Adrenal gland (tissue), 5 donors: Measurements from ENCODE around the gene HHIPL1.

Experiments used
- POLR2A ChIP-seq, 2 donors: fragments of 450-650 bp; IDR thresholded peaks; one replicate each; pipeline ENCODE4 v1.6.1; 2017; ENCODE audit warnings: antibody characterized with exemption in 2 of 2, mild to moderate bottlenecking in 2 of 2, moderate library complexity in 1 of 2
- TF ChIP-seq, protein P1 (sequence below), 6 experiments: fragments of 450-650 bp in 4 of 6; fragments of 200-600 bp in 2 of 6; sonication (generic) in 1 of 6; IDR thresholded peaks; 1 replicate in 5 of 6; 2 replicates in 1 of 6; pipeline versions ENCODE4 v1.5.1 to v1.8.0; 2016 to 2021; ENCODE audit warnings: antibody characterized with exemption in 6 of 6, mild to moderate bottlenecking in 2 of 6, moderate library complexity in 1 of 6
- donor health status: DM: no; HTN: no; CAD: no.

- TF ChIP-seq, protein P1, sequence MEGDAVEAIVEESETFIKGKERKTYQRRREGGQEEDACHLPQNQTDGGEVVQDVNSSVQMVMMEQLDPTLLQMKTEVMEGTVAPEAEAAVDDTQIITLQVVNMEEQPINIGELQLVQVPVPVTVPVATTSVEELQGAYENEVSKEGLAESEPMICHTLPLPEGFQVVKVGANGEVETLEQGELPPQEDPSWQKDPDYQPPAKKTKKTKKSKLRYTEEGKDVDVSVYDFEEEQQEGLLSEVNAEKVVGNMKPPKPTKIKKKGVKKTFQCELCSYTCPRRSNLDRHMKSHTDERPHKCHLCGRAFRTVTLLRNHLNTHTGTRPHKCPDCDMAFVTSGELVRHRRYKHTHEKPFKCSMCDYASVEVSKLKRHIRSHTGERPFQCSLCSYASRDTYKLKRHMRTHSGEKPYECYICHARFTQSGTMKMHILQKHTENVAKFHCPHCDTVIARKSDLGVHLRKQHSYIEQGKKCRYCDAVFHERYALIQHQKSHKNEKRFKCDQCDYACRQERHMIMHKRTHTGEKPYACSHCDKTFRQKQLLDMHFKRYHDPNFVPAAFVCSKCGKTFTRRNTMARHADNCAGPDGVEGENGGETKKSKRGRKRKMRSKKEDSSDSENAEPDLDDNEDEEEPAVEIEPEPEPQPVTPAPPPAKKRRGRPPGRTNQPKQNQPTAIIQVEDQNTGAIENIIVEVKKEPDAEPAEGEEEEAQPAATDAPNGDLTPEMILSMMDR (IDR thresholded peaks at IDR 0.05) = no peak
- no peak for TF ChIP-seq POLR2A (IDR thresholded peaks at IDR 0.05)
Measured at GRCh38 chr14:99674776-99675381, 29.9 kb downstream of the HHIPL1 start.
